HEK293 (cell line): Measurements from ENCODE around the gene AQR.

ENCODE experiments used
- CTCF ChIA-PET: fragments of 350-600 bp; formaldehyde crosslinking; extraction: SDS; loops from one replicate; lab custom pipeline; 2021; ENCODE audit warnings: antibody characterized with exemption; lab: Yijun Ruan, JAX
- POLR2A ChIA-PET: fragments of 300-600 bp; formaldehyde crosslinking; extraction: SDS; loops from one replicate; lab custom pipeline; 2020; ENCODE audit warnings: antibody characterized with exemption, inconsistent platforms; lab: Yijun Ruan, JAX
- H3K27ac ChIP-seq: fragments of 200-500 bp; sonication (Bioruptor generic); 2 replicates; pipeline ENCODE4 v1.5.1; 2014; ENCODE audit warnings: low read depth, low read length, control low read depth, inconsistent platforms; ENCODE audit errors: extremely low read depth
- H3K36me3 ChIP-seq, 2 experiments: fragments of 200-500 bp in 1 of 2; sonication (Bioruptor generic) in 1 of 2; 1 replicate in 1 of 2; 2 replicates in 1 of 2; pipeline ENCODE4 v1.5.1; 2014 to 2017; ENCODE audit warnings: inconsistent platforms in 2 of 2, low read length in 2 of 2; ENCODE audit not compliant: control insufficient read depth in 2 of 2, insufficient read depth in 1 of 2
- H3K4me1 ChIP-seq: fragments of 200-500 bp; sonication (Bioruptor generic); 2 replicates; pipeline ENCODE4 v1.5.1; 2014; ENCODE audit warnings: mild to moderate bottlenecking, low read length, inconsistent platforms; ENCODE audit not compliant: control insufficient read depth, insufficient read depth
- H3K4me3 ChIP-seq: 2 replicates; pipeline ENCODE4 v1.5.1; 2011; ENCODE audit warnings: low read depth, mild to moderate bottlenecking, control low read depth, low read length, moderate library complexity
- H3K9me3 ChIP-seq: fragments of 200-500 bp; sonication (Bioruptor generic); 2 replicates; pipeline ENCODE4 v1.5.1; 2014; ENCODE audit warnings: low read depth, low read length, inconsistent platforms; ENCODE audit not compliant: control insufficient read depth, insufficient read depth
- BCL11A ChIP-seq: fragments of 450-650 bp; formaldehyde crosslinking; IDR thresholded peaks from 2 replicates; pipeline ENCODE4 v1.5.1; 2016; ENCODE audit warnings: low read depth, missing biosample characterization, missing genetic modification characterization
- FEZF1 ChIP-seq: fragments of 450-650 bp; formaldehyde crosslinking; IDR thresholded peaks from 2 replicates; pipeline ENCODE4 v1.5.1; 2016; ENCODE audit warnings: missing biosample characterization, missing genetic modification characterization
- GLIS2 ChIP-seq: fragments of 450-650 bp; formaldehyde crosslinking; IDR thresholded peaks from 2 replicates; pipeline ENCODE4 v1.5.1; 2016; ENCODE audit warnings: missing biosample characterization, missing genetic modification characterization
- PRDM2 ChIP-seq: fragments of 450-650 bp; formaldehyde crosslinking; IDR thresholded peaks from 2 replicates; pipeline ENCODE4 v1.5.1; 2016; ENCODE audit warnings: missing biosample characterization, missing genetic modification characterization, borderline replicate concordance
- SCRT2 ChIP-seq: fragments of 450-650 bp; formaldehyde crosslinking; IDR thresholded peaks from 2 replicates; pipeline ENCODE4 v1.5.1; 2016; ENCODE audit warnings: missing biosample characterization, missing genetic modification characterization
- WT1 ChIP-seq: fragments of 450-650 bp; formaldehyde crosslinking; IDR thresholded peaks from 2 replicates; pipeline ENCODE4 v1.5.1; 2016; ENCODE audit warnings: missing biosample characterization, missing genetic modification characterization
- ZBTB10 ChIP-seq: fragments of 450-650 bp; formaldehyde crosslinking; IDR thresholded peaks from 2 replicates; pipeline ENCODE4 v1.5.1; 2016; ENCODE audit warnings: missing biosample characterization, missing genetic modification characterization
- ZNF121 ChIP-seq: fragments of 450-650 bp; formaldehyde crosslinking; IDR thresholded peaks from 2 replicates; pipeline ENCODE4 v1.5.1; 2016; ENCODE audit warnings: missing biosample characterization, missing genetic modification characterization
- ZNF146 ChIP-seq: fragments of 450-650 bp; formaldehyde crosslinking; IDR thresholded peaks from 2 replicates; pipeline ENCODE4 v1.5.1; 2016; ENCODE audit warnings: missing biosample characterization, missing genetic modification characterization
- ZNF174 ChIP-seq: fragments of 450-650 bp; formaldehyde crosslinking; IDR thresholded peaks from 2 replicates; pipeline ENCODE4 v1.5.0; 2017; ENCODE audit warnings: missing biosample characterization, mild to moderate bottlenecking, missing genetic modification characterization
- ZNF2 ChIP-seq: fragments of 450-650 bp; formaldehyde crosslinking; IDR thresholded peaks from 2 replicates; pipeline ENCODE4 v1.5.1; 2016; ENCODE audit warnings: missing biosample characterization, missing genetic modification characterization
- ZNF202 ChIP-seq: fragments of 450-650 bp; formaldehyde crosslinking; IDR thresholded peaks from 2 replicates; pipeline ENCODE4 v1.5.1; 2016; ENCODE audit warnings: missing biosample characterization, missing genetic modification characterization, borderline replicate concordance
- ZNF274 ChIP-seq, 2 experiments: fragments of 200-500 bp in 1 of 2; fragments of 450-650 bp in 1 of 2; sonication (Bioruptor generic) in 1 of 2; formaldehyde crosslinking in 1 of 2; IDR thresholded peaks; 2 replicates each; pipeline versions ENCODE4 v1.5.1 to v1.6.1; 2014 to 2016; ENCODE audit warnings: borderline replicate concordance in 1 of 2, inconsistent platforms in 1 of 2, low read length in 1 of 2, missing biosample characterization in 1 of 2, missing genetic modification characterization in 1 of 2
- ZNF423 ChIP-seq: fragments of 450-650 bp; formaldehyde crosslinking; IDR thresholded peaks from 2 replicates; pipeline ENCODE4 v1.5.1; 2016; ENCODE audit warnings: missing biosample characterization, missing genetic modification characterization
- ZNF555 ChIP-seq: fragments of 450-650 bp; formaldehyde crosslinking; conservative IDR thresholded peaks from 2 replicates; pipeline ENCODE4 v1.5.1; 2017; ENCODE audit warnings: missing biosample characterization, mild to moderate bottlenecking, missing genetic modification characterization, inconsistent platforms
- ZNF629 ChIP-seq: fragments of 450-650 bp; formaldehyde crosslinking; IDR thresholded peaks from 2 replicates; pipeline ENCODE4 v1.5.1; 2017; ENCODE audit warnings: missing biosample characterization, missing genetic modification characterization
- ZNF658 ChIP-seq: fragments of 450-650 bp; formaldehyde crosslinking; IDR thresholded peaks from 2 replicates; pipeline ENCODE4; 2016; ENCODE audit warnings: missing biosample characterization, missing genetic modification characterization
- ZNF707 ChIP-seq: fragments of 450-650 bp; formaldehyde crosslinking; IDR thresholded peaks from 2 replicates; pipeline ENCODE4 v1.5.1; 2016; ENCODE audit warnings: missing biosample characterization, missing genetic modification characterization
- ZNF76 ChIP-seq: fragments of 450-650 bp; formaldehyde crosslinking; IDR thresholded peaks from 2 replicates; pipeline ENCODE4; 2016; ENCODE audit warnings: low read depth, missing biosample characterization, missing genetic modification characterization, borderline replicate concordance
- ZNF768 ChIP-seq: fragments of 450-650 bp; formaldehyde crosslinking; IDR thresholded peaks from 2 replicates; pipeline ENCODE4 v1.5.1; 2018; ENCODE audit warnings: missing biosample characterization, mild to moderate bottlenecking, missing genetic modification characterization
- ZSCAN18 ChIP-seq: fragments of 450-650 bp; formaldehyde crosslinking; IDR thresholded peaks from 2 replicates; pipeline ENCODE4 v1.5.1; 2016; ENCODE audit warnings: missing biosample characterization, missing genetic modification characterization
- TF ChIP-seq, protein P1 (sequence below): fragments of 450-650 bp; formaldehyde crosslinking; IDR thresholded peaks from 2 replicates; pipeline ENCODE4 v1.5.1; 2016; ENCODE audit warnings: missing biosample characterization, missing genetic modification characterization

Gene AQR

GRCh38 chr15:34984889-34985630, 15.5 kb upstream of the AQR start (continued):
- TF ChIP-seq ZSCAN18 (tag by site-specific recombination) (no peak), ZNF76 (tag by site-specific recombination) (no peak), ZBTB10 (tag by site-specific recombination) (no peak), WT1 (tag by site-specific recombination) (no peak), ZNF555 (tag by site-specific recombination) (no peak), ZNF121 (tag by site-specific recombination) (no peak), ZNF629 (tag by site-specific recombination) (no peak), ZNF658 (tag by site-specific recombination) (no peak), BCL11A (no peak)
- TF ChIP-seq, protein P1, sequence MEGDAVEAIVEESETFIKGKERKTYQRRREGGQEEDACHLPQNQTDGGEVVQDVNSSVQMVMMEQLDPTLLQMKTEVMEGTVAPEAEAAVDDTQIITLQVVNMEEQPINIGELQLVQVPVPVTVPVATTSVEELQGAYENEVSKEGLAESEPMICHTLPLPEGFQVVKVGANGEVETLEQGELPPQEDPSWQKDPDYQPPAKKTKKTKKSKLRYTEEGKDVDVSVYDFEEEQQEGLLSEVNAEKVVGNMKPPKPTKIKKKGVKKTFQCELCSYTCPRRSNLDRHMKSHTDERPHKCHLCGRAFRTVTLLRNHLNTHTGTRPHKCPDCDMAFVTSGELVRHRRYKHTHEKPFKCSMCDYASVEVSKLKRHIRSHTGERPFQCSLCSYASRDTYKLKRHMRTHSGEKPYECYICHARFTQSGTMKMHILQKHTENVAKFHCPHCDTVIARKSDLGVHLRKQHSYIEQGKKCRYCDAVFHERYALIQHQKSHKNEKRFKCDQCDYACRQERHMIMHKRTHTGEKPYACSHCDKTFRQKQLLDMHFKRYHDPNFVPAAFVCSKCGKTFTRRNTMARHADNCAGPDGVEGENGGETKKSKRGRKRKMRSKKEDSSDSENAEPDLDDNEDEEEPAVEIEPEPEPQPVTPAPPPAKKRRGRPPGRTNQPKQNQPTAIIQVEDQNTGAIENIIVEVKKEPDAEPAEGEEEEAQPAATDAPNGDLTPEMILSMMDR (tag by site-specific recombination) = no peak

DNA sequence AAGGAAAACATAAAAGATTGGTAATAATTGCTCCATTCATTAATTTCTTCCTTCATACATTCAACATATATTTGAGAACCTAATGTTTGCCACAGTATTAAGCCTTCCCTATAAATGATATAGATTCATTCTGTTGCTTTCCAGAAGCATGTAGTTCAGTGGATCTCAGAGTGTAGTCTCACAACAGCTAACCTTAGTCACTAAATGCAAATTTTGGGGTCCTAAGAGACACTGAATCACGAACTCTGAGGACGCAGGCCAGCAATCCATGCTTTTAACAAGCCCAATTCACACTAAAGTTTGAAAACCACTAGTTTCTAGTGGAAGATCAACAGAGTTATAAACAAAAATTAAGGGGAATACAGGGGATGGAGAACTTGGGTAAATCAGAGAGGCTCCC, 7.2 kb upstream of the AQR start:
- H3K9me3 ChIP-seq = no peaks in the 10 kb centered on the region
- no peak overlapping the region for H3K27ac ChIP-seq
- CTCF ChIA-PET = interaction anchor here (1.2 kb wide), 1 partner anchor 68 kb away, joined by 3 read pairs; no protein-coding TSS in a partner anchor
- no peak overlapping the region for H3K4me3 ChIP-seq
- POLR2A ChIA-PET = interaction anchor here (2.6 kb wide), 1 partner anchor 11 kb away, joined by 9 read pairs; the partner anchor contains the start of gene ZNF770
- no peaks in the 10 kb centered on the region for H3K4me1 ChIP-seq
- H3K36me3 ChIP-seq = peaks cover 0 to 7% of the 10 kb centered on the region in 2 experiments; a peak in 1 of 3 replicates
- TF ChIP-seq SCRT2 (tag by site-specific recombination) (no peak), ZNF76 (tag by site-specific recombination) (no peak), PRDM2 (tag by site-specific recombination) (no peak), ZNF768 (no peak), ZNF423 (tag by site-specific recombination) (no peak), ZNF146 (tag by site-specific recombination) (no peak), FEZF1 (tag by site-specific recombination) (no peak), ZNF202 (tag by site-specific recombination) (no peak), ZNF555 (tag by site-specific recombination) (no peak), ZNF2 (tag by site-specific recombination) (no peak), ZNF658 (tag by site-specific recombination) (no peak), ZNF707 (tag by site-specific recombination) (no peak), ZNF174 (tag by site-specific recombination) (no peak), ZNF274 (IDR thresholded peaks at IDR 0.05; ENCODE audit: low read length) (no peak), ZNF274 (tag by site-specific recombination; IDR thresholded peaks at IDR 0.05; ENCODE audit: borderline replicate concordance) (no peak), GLIS2 (tag by site-specific recombination) (no peak)
